ENCODE data around the gene TSPEAR.
"Not testable (repeated sequence)": the region's sequence is repeated elsewhere in the genome, so short reads cannot be mapped to it uniquely, and the experiment has no call there.

The TSPEAR gene

DNA sequence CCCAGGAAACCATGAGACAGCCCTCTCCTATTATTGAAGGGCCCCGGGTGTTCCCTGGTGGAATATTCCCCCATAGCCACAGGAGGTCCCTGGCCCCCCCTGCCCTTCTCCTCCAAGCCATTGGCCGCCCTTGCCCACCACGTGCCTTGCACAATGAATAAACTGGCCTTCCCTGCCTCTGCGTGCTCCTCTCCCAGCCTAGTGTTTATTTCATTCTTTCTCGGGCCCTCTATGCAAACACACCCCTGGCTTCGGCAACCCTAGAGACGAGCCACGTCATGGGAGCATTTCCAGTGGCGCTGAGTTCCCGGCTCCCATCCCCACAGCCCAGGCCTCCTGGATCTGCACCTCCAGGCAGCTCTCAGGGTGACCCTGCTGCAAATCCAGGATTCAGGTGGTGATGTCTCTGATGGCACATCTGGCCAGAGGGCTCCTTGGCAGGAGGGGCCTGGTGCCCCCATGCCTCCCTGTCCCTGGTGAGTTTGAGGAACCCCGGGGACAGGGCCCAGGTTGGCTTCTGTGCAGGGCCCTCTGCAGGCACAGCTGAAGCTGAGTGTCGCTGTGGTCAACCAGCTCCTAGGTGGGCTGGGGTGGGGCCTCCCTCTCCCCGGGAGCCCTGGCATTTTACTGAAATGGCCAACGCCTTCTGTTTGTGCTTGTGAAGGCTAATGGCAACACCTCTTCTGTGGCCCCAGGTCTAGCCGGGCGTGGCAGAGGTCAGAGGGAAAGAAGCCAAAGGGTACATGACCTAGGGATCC is 8.2 kb downstream of the TSPEAR start:
- no peak for DNase-seq (ENCODE audit: low read depth, low spot score)
- H3K4me3 ChIP-seq (ENCODE audit: low read length), result no peak overlapping the region
- H3K4me1 ChIP-seq (ENCODE audit: control insufficient read depth, insufficient read depth, low read length), result peaks cover 22% of the 10 kb centered on the region
- no CpG with 5 or more reads among the region's 16 CpGs for WGBS (ENCODE audit: insufficient coverage, insufficient read length)
- H3K9me3 ChIP-seq (ENCODE audit: control insufficient read depth, insufficient read depth, low read length), result no peaks in the 10 kb centered on the region
- no peaks in the 10 kb centered on the region for H3K36me3 ChIP-seq (ENCODE audit: control insufficient read depth, insufficient read depth, low read length)
- H3K27me3 ChIP-seq (ENCODE audit: control insufficient read depth, insufficient read depth, low read length), result no peaks in the 10 kb centered on the region; the same call in 1 of the 2 replicates
- H3K27ac ChIP-seq (ENCODE audit: low read length), result no peak overlapping the region

DNA sequence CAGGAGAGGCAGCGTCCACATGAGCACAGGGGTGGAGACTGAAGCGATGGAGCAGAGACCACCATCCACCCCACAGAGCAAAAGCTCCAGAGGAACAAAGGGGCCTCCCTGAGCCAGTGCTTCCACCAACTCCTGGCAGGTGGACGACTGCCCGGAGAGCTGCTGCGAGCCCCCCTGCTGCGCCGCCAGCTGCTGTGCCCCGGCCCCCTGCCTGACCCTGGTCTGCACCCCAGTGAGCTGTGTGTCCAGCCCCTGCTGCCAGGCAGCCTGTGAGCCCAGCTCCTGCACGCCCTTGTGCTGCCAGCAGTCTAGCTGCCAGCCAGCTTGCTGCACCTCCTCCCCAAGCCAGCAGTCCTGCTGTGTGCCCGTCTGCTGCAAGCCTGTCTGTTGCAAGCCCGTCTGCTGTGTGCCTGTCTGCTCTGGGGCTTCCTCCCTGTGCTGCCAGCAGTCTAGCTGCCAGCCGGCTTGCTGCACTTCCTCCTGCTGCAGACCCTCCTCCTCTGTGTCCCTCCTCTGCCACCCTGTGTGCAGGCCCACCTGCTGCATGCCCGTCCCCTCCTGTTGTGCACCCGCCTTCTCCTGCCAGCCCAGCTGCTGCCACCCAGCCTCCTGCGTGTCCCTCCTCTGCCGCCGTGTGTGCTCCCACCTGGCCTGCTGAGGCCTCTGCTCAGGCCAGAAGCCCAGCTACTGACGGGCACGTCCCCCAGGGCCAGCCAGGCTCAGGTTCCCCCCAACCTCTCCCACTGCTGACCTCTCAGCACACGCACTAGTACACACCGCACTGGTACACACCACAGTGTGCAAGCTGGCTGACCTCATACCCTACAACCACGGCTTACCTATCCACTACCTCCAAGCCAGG is 9.0 kb downstream of the TSPEAR start:
- Histone ChIP-seq H3K27ac (ENCODE audit: low read length) (no peak overlapping the region), H3K27me3 (ENCODE audit: control insufficient read depth, insufficient read depth, low read length) (no peaks in the 10 kb centered on the region; the same call in 1 of the 2 replicates), H3K36me3 (ENCODE audit: control insufficient read depth, insufficient read depth, low read length) (no peaks in the 10 kb centered on the region), H3K4me3 (ENCODE audit: low read length) (no peak overlapping the region), H3K4me1 (ENCODE audit: control insufficient read depth, insufficient read depth, low read length) (peaks cover 27% of the 10 kb centered on the region), H3K9me3 (ENCODE audit: control insufficient read depth, insufficient read depth, low read length) (no peaks in the 10 kb centered on the region)
- no peak for DNase-seq (ENCODE audit: low read depth, low spot score)
- WGBS (ENCODE audit: insufficient coverage, insufficient read length), result no CpG with 5 or more reads among the region's 22 CpGs

DNA sequence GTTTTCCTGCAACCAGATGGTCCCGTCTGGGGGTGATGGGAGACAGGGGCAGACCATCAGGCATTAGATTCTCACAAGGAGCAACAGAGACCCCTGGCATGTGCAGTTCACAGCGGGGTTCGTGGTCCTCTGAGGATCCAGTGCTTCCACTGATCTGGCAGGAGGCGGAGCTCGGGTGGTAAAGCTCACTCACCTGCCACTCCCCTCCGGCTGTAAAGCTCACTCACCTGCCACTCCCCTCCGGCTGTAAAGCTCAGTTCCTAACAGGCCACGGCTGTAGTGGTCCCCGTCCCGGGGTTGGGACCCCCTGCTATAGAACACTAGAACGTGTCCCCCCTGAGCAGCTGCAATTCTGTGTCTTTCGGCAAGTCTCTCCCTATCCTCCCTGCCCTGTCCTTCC is 9.8 kb downstream of the TSPEAR start:
- no peak for DNase-seq (ENCODE audit: low read depth, low spot score)
- H3K9me3 ChIP-seq (ENCODE audit: control insufficient read depth, insufficient read depth, low read length), result no peaks in the 10 kb centered on the region
- no peaks in the 10 kb centered on the region for H3K36me3 ChIP-seq (ENCODE audit: control insufficient read depth, insufficient read depth, low read length)
- no CpG with 5 or more reads among the region's 12 CpGs for WGBS (ENCODE audit: insufficient coverage, insufficient read length)
- H3K4me1 ChIP-seq (ENCODE audit: control insufficient read depth, insufficient read depth, low read length), result peaks cover 27% of the 10 kb centered on the region
- no peaks in the 10 kb centered on the region; the same call in 1 of the 2 replicates for H3K27me3 ChIP-seq (ENCODE audit: control insufficient read depth, insufficient read depth, low read length)
- H3K27ac ChIP-seq (ENCODE audit: low read length), result no peak overlapping the region
- no peak overlapping the region for H3K4me3 ChIP-seq (ENCODE audit: low read length)

DNA sequence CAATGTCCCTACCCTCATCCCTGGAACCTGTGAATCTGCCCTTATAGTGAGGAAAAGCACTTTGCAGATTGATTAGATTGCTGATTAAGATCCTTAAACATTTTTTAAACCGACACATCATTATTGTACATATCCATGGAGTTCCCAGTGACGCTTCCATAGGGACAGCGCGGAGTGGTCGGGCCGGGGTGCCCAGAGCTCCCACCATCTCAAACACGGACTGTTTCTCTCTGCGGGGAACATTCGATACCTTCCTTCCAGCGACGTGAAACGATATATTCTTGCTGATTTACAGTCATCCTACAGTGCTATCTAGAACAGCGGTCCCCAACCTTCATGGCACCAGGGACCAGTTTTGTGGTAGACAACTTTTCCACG is 10.4 kb downstream of the TSPEAR start:
- no CpG with 5 or more reads among the region's 14 CpGs for WGBS (ENCODE audit: insufficient coverage, insufficient read length)
- Histone ChIP-seq H3K9me3 (ENCODE audit: control insufficient read depth, insufficient read depth, low read length) (no peaks in the 10 kb centered on the region), H3K27me3 (ENCODE audit: control insufficient read depth, insufficient read depth, low read length) (no peaks in the 10 kb centered on the region), H3K4me3 (ENCODE audit: low read length) (no peak overlapping the region), H3K4me1 (ENCODE audit: control insufficient read depth, insufficient read depth, low read length) (peaks cover 23% of the 10 kb centered on the region), H3K27ac (ENCODE audit: low read length) (no peak overlapping the region), H3K36me3 (ENCODE audit: control insufficient read depth, insufficient read depth, low read length) (no peaks in the 10 kb centered on the region)
- DNase-seq (ENCODE audit: low read depth, low spot score), result no peak

DNA sequence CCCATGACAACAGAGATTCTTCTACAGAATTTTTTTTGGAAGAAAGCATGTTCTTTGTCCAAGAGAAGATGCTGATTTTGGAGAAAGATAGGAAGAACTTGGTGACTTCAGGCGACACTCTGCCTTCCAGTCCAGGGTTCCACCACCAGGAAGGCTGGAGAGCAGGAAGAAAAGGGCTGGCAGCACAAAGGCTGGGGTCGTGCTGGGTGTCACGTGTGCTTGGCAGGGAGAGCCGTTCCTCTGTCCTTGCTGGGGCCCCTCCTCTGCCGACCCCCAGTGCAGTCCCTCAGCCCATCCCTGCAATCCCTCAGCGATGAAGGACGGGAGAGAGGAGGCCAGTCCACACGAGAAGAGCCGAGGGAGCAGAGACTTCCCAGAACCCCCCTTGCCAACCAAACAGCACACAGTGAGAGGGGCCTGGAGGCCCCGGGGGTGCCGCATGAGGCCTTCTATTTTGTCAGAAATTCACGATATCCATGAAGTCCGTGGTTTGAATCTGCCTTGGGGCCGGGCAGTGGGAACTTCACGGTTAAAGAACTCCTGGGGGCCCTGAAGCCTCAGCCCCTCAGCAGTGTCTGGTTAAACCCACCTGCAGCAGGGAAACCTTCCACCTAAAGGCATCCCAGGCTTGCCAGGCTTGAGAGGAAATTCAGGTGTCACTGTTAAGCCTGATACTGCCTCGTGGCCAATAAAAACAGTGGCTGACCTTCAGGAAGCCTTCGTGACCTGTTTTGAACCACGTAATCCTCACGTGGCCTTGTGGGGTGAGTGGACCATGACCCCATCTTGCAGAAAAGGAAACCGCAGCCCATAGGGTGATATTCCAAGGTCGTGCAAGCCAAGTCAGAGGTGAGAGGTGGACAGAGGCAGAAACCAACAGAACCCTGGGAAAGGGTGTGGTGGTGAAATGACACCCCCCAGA is 11.0 kb downstream of the TSPEAR start:
- H3K27me3 ChIP-seq (ENCODE audit: control insufficient read depth, insufficient read depth, low read length), result no peaks in the 10 kb centered on the region
- DNase-seq (ENCODE audit: low read depth, low spot score), result no peak
- no peak overlapping the region for H3K4me3 ChIP-seq (ENCODE audit: low read length)
- H3K9me3 ChIP-seq (ENCODE audit: control insufficient read depth, insufficient read depth, low read length), result no peaks in the 10 kb centered on the region
- no peaks in the 10 kb centered on the region for H3K36me3 ChIP-seq (ENCODE audit: control insufficient read depth, insufficient read depth, low read length)
- no CpG with 5 or more reads among the region's 21 CpGs for WGBS (ENCODE audit: insufficient coverage, insufficient read length)
- peaks cover 23% of the 10 kb centered on the region for H3K4me1 ChIP-seq (ENCODE audit: control insufficient read depth, insufficient read depth, low read length)
- H3K27ac ChIP-seq (ENCODE audit: low read length), result no peak overlapping the region

DNA sequence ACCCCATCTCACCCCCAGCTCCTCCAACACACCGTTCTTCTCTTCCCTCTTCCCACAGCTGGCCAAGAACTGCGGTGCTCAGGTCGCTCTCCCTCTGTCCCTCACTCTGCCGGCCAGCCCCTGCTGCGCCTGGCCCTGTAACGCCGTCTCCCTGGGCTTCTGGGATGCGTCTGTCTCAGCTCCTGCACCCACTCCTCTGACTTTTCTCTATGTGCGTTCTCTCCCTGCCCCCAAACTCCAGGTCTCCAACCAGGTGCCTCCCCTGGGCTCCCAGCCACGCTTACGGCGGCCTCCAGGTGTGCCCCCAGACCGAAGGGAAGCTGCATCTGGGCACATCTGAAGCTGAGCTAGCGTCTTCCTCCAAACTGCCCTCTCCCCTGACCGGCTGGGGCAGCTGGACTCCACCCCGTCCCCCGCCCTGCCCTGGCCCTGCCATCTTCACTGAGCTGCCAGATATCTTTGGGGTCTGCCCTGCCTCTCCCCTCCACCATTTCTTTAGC is 11.8 kb downstream of the TSPEAR start:
- Histone ChIP-seq H3K4me1 (ENCODE audit: control insufficient read depth, insufficient read depth, low read length) (peaks cover 23% of the 10 kb centered on the region), H3K9me3 (ENCODE audit: control insufficient read depth, insufficient read depth, low read length) (no peaks in the 10 kb centered on the region), H3K27me3 (ENCODE audit: control insufficient read depth, insufficient read depth, low read length) (no peaks in the 10 kb centered on the region), H3K36me3 (ENCODE audit: control insufficient read depth, insufficient read depth, low read length) (no peaks in the 10 kb centered on the region), H3K27ac (ENCODE audit: low read length) (no peak overlapping the region), H3K4me3 (ENCODE audit: low read length) (no peak overlapping the region)
- DNase-seq (ENCODE audit: low read depth, low spot score), result no peak
- WGBS (ENCODE audit: insufficient coverage, insufficient read length), result no CpG with 5 or more reads among the region's 17 CpGs

DNA sequence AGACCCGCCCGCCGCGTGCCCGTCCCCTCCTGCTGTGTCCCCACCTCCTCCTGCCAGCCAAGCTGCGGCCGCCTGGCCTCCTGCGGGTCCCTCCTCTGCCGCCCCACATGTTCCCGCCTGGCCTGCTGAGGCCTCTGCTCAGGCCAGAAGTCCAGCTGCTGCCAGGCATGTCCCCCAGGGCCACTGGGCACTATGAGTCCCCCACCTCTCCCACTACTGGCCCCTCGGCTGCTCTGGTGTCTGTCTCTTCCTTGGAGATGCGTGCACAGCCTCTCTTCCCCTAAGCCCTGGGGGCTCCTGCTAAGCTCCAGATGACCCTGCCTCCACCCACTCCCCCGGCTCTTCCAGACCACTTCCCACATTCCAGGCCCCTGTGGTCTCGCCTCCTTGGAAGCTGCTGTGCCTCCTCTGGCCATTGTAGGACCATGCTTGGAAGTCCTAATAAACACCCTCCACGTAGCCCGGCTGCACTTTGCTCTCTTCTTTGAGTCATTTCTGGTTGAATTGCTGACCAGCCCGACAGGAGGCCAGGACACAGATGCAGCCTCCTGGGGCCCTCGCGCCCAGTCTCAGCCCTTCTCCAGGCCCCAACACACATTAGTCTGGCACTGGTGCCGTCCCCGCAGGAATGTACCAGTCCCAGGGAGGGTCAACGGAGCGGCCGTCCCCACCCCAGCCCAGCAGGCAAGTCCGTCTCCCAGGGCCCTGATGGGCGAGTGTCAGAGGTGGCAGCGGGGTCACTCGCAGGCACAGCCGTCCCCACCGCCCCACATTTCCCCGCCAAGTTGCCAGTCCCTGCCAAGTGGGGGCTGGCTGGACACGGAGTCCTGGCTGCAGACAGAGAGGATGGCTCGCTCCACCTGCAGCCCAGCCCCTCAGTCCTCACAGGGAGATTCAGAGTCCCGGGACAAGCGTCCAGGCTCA is 13.3 kb downstream of the TSPEAR start:
- WGBS (ENCODE audit: insufficient coverage, insufficient read length), result no CpG with 5 or more reads among the region's 35 CpGs
- DNase-seq (ENCODE audit: low read depth, low spot score), result no peak
- H3K27me3 ChIP-seq (ENCODE audit: control insufficient read depth, insufficient read depth, low read length), result no peaks in the 10 kb centered on the region

DNA sequence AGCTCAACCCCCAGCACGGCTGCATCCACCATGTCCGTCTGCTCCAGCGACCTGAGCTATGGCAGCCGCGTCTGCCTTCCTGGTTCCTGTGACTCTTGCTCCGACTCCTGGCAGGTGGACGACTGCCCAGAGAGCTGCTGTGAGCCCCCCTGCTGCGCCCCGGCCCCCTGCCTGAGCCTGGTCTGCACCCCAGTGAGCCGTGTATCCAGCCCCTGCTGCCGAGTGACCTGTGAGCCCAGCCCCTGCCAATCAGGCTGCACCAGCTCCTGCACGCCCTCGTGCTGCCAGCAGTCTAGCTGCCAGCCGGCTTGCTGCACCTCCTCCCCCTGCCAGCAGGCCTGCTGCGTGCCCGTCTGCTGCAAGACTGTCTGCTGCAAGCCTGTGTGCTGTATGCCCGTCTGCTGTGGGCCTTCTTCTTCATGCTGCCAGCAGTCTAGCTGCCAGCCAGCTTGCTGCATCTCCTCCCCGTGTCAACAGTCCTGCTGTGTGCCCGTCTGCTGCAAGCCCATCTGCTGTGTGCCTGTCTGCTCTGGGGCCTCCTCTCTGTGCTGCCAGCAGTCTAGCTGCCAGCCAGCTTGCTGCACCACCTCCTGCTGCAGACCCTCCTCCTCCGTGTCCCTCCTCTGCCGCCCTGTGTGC is 14.1 kb downstream of the TSPEAR start, which contains the start of gene KRTAP10-12:
Gene KRTAP10-12 (plus strand): TSS at position 1 of the 639 bp plus-strand sequence. CDS start 30 bp downstream, at position 31.
- not testable (repeated sequence) for H3K4me3 ChIP-seq (ENCODE audit: low read length); H3K27ac ChIP-seq (ENCODE audit: low read length); DNase-seq (ENCODE audit: low read depth, low spot score); H3K27me3 ChIP-seq (ENCODE audit: control insufficient read depth, insufficient read depth, low read length); H3K36me3 ChIP-seq (ENCODE audit: control insufficient read depth, insufficient read depth, low read length); H3K9me3 ChIP-seq (ENCODE audit: control insufficient read depth, insufficient read depth, low read length); H3K4me1 ChIP-seq (ENCODE audit: control insufficient read depth, insufficient read depth, low read length)
- WGBS (ENCODE audit: insufficient coverage, insufficient read length), result no CpG with 5 or more reads among the region's 21 CpGs

More for the DNA sequence above, 13.3 kb downstream of the TSPEAR start:
- Histone ChIP-seq H3K36me3 (ENCODE audit: control insufficient read depth, insufficient read depth, low read length) (no peaks in the 10 kb centered on the region), H3K4me1 (ENCODE audit: control insufficient read depth, insufficient read depth, low read length) (peaks cover 14% of the 10 kb centered on the region), H3K9me3 (ENCODE audit: control insufficient read depth, insufficient read depth, low read length) (no peaks in the 10 kb centered on the region), H3K27ac (ENCODE audit: low read length) (no peak overlapping the region), H3K4me3 (ENCODE audit: low read length) (no peak overlapping the region)

DNA sequence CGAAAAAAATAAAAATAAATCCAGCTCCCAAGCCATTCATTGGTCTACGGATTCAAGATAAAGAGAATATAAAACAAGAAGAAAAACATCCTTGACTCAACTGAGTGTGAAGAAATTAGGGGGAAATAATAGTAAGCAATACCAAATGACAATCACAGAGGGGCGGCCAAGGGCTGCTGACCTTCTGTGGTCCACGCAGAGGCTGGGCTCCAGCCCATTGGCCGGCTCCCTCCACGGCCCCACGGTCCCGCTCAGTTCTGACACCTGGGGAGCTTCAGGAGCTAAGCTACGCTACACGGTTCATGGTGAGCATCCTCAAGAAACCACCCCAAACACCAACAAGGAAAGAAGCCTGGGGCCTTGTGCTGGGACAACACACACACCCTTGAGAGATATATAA is 14.8 kb downstream of the TSPEAR start:
- WGBS (ENCODE audit: insufficient coverage, insufficient read length), result no CpG with 5 or more reads among the region's 10 CpGs
- peaks cover 8% of the 10 kb centered on the region for H3K4me1 ChIP-seq (ENCODE audit: control insufficient read depth, insufficient read depth, low read length)
- no peak overlapping the region for H3K27ac ChIP-seq (ENCODE audit: low read length)
- no peak for DNase-seq (ENCODE audit: low read depth, low spot score)
- H3K36me3 ChIP-seq (ENCODE audit: control insufficient read depth, insufficient read depth, low read length), result no peaks in the 10 kb centered on the region
- H3K4me3 ChIP-seq (ENCODE audit: low read length), result no peak overlapping the region
- no peaks in the 10 kb centered on the region for H3K9me3 ChIP-seq (ENCODE audit: control insufficient read depth, insufficient read depth, low read length)
- H3K27me3 ChIP-seq (ENCODE audit: control insufficient read depth, insufficient read depth, low read length), result no peaks in the 10 kb centered on the region
